ENCODE data around the gene ANKRD33B.

Gene ANKRD33B

DNA sequence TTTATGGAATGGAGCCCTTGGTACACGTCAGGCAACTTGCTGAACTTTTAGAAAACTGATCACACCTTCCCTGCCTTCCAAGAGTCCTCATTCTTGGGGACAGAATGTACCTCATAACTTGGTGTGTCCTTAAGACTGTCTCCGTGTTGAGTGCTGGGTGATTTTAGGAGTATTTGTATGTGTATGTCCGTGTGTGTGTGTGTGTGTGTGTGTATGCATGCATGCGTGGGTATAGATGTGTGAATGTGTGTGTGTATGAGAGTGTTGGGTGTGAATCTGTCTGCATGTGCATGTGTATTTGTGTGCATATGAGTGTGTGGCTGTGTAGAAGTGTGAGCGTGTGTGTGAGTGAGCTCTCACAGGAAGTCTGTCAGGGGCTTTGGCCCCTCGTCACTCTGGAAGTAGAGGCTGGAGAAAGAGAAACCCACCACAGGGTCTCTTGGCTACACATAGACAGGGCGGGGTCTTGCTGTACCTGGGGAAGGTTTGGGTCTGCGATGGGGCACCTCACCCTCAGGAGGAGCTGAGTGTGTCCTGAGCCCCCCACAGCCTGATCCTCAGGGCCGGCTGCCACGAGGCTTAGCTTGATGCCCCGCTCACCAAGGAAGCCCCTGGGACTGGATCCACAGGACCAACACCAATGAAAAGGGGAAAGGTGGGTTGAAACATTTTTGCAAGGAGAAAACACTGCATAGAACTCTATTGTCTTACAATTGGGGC lies 33.1 kb upstream of the ANKRD33B start:
- TF ChIP-seq, protein P1, sequence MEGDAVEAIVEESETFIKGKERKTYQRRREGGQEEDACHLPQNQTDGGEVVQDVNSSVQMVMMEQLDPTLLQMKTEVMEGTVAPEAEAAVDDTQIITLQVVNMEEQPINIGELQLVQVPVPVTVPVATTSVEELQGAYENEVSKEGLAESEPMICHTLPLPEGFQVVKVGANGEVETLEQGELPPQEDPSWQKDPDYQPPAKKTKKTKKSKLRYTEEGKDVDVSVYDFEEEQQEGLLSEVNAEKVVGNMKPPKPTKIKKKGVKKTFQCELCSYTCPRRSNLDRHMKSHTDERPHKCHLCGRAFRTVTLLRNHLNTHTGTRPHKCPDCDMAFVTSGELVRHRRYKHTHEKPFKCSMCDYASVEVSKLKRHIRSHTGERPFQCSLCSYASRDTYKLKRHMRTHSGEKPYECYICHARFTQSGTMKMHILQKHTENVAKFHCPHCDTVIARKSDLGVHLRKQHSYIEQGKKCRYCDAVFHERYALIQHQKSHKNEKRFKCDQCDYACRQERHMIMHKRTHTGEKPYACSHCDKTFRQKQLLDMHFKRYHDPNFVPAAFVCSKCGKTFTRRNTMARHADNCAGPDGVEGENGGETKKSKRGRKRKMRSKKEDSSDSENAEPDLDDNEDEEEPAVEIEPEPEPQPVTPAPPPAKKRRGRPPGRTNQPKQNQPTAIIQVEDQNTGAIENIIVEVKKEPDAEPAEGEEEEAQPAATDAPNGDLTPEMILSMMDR (IDR thresholded peaks at IDR 0.05; ENCODE audit: low read depth, low read length, missing control alignments): no peak
- DNase-seq (ENCODE audit: low read depth): no peak
- no peak overlapping the region for H3K4me3 ChIP-seq (ENCODE audit: low read depth, low read length)

DNA sequence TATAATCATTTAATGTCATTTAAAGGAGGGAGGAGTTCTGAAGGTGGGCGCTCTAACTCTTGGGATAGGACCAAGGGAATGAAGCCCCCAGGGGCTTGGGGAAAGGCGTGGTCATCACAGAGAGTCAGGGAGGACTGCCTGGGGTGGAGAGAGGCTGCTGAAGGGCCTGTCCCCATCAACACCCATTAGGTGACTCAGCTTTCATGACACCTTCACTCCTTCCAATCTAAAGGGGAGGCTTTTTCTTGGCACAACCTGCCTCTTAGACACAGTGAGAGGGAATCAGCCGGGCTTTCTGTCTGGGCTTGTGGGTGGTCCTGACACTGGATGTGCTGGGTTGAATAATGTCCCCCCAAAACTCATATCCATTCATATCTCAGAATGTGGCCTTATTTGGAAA lies 31.4 kb upstream of the ANKRD33B start:
- TF ChIP-seq, protein P1 (IDR thresholded peaks at IDR 0.05; ENCODE audit: low read depth, low read length, missing control alignments): no peak
- no peak for DNase-seq (ENCODE audit: low read depth)
- no peak overlapping the region for H3K4me3 ChIP-seq (ENCODE audit: low read depth, low read length)

GRCh38 chr5:10533226-10533625 lies 30.6 kb upstream of the ANKRD33B start:
- TF ChIP-seq, protein P1 (IDR thresholded peaks at IDR 0.05; ENCODE audit: low read depth, low read length, missing control alignments): no peak
- DNase-seq (ENCODE audit: low read depth): no peak
- H3K4me3 ChIP-seq (ENCODE audit: low read depth, low read length): no peak overlapping the region

DNA sequence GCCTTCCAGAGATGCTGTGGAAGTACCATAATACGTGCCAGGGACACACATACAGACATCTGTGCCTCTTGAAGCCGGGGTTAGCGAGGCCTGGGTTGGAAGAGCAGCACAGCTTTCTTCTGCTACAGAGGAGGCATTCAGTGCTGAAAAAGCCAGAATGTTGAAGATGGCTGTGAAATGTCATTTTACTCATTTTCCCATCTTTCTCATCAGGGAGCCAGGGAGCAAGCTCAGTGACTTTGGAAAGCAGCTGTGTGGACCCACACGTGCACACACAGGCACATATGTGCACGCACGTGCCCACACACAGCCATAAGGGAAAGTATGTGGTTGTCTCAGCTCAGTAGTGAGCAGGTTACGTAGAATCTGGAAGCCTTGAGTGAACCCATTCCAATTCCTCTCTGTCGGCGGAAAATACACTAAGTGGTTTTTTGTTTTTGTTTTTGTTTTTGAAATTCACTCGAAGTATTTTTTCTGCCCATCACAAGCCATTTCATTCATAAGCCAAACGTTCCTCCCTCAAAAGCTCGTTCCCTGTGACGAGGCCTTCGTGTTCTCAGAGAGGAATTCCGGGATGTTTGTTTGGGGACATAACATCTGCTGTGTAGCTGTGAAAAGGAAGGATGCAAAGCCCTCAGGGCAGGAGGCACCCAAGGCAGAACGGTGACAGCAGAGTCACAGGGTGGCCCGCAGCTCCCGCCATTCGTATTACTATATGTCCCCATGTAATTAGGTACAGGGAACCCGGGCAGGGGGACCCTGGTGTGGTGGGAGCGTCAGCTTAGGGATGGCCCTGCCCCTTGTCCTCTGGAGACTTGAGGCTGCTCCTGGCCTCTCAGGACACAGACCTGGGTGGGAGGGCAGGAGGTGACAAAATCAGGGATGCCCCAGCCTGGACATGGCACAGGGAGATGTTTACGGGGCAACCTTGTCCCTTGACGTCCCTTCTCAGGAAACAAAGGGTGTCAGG lies 29.0 kb upstream of the ANKRD33B start:
- DNase-seq (ENCODE audit: low read depth): no peak
- no peak overlapping the region for H3K4me3 ChIP-seq (ENCODE audit: low read depth, low read length)
- TF ChIP-seq, protein P1 (IDR thresholded peaks at IDR 0.05; ENCODE audit: low read depth, low read length, missing control alignments): no peak

GRCh38 chr5:10536511-10536910 lies 27.4 kb upstream of the ANKRD33B start:
- no peak for DNase-seq (ENCODE audit: low read depth)
- H3K4me3 ChIP-seq (ENCODE audit: low read depth, low read length): no peak overlapping the region
- TF ChIP-seq, protein P1 (IDR thresholded peaks at IDR 0.05; ENCODE audit: low read depth, low read length, missing control alignments): no peak

DNA sequence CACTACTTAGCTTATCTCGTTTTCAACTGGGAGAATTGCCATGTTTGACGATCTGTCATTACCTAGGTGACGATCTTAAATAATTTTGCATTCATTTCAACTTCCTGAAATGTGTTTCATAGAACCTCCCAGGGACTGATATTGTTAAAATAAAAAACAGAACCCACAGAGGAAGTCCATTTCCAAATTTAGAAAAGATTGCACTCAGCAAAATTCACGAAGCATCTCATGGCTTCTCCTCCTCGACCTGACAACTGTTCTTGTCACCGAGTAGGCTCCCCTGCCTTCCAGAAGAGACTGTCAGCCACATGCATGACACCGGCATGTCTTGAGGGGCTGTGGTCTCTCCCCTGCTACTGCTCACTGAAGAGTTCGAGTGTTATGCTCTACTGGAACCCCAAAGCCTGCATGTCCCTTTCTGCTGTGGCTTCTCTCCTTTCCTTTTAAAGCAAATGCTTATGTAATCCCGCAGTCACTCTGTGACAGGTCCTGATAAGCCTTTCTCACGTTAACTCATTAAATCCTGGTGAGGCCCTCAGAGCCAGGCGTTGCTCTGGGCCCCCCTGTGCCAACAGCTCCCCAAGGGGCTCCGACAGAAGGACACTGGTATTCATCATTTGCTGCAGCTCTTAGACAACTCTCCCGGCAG lies 26.8 kb upstream of the ANKRD33B start:
- no peak for DNase-seq (ENCODE audit: low read depth)
- TF ChIP-seq, protein P1 (IDR thresholded peaks at IDR 0.05; ENCODE audit: low read depth, low read length, missing control alignments): no peak
- H3K4me3 ChIP-seq (ENCODE audit: low read depth, low read length): no peak overlapping the region

All from GM12864 (cell line).